Ovary (tissue), 9 donors: ENCODE measurements around the gene GSN. TPM values are rescaled to one million over a fixed set of nuclear protein-coding genes. Genes with fewer than 3 reads are reported as not detected.

Source experiments
- DNase-seq, 5 donors: peaks; one replicate each; pipeline ENCODE4 v3.0.0-alpha.2; 2019 to 2020
- H3K27ac ChIP-seq, 2 donors: fragments of 200-600 bp; one replicate each; pipeline versions ENCODE4 v1.5.1 to v1.8.0; 2019 to 2022
- H3K27me3 ChIP-seq: fragments of 200-600 bp; one replicate; pipeline ENCODE4 v1.8.0; 2022
- H3K36me3 ChIP-seq: fragments of 200-600 bp; sonication (generic); one replicate; pipeline ENCODE4 v1.5.1; 2019
- H3K4me1 ChIP-seq: one replicate; pipeline ENCODE4 v1.8.1; 2013; ENCODE audit warnings: mild to moderate bottlenecking, moderate library complexity; ENCODE audit not compliant: insufficient read depth
- H3K4me3 ChIP-seq: fragments of 200-600 bp; sonication (generic); one replicate; pipeline ENCODE4 v1.5.1; 2017
- H3K9me3 ChIP-seq, 2 donors: fragments of 200-600 bp in 1 of 2; sonication (generic) in 1 of 2; one replicate each; pipeline versions ENCODE4 v1.5.1 to v1.8.1; 2013 to 2019; ENCODE audit warnings: mild to moderate bottlenecking in 1 of 2, moderate library complexity in 1 of 2
- CTCF ChIP-seq, 3 donors: fragments of 450-650 bp in 2 of 3; fragments of 200-600 bp in 1 of 3; IDR thresholded peaks; one replicate each; pipeline versions ENCODE4 v1.5.1 to v1.8.0; 2016 to 2022; ENCODE audit warnings: antibody characterized with exemption in 3 of 3, mild to moderate bottlenecking in 1 of 3
- EP300 ChIP-seq: sonication (generic); formaldehyde crosslinking; IDR thresholded peaks from one replicate; pipeline ENCODE4 v1.6.1; 2017; ENCODE audit warnings: antibody characterized with exemption
- POLR2A ChIP-seq: fragments of 450-650 bp; IDR thresholded peaks from one replicate; pipeline ENCODE4 v1.6.1; 2017; ENCODE audit warnings: antibody characterized with exemption, mild to moderate bottlenecking, moderate library complexity
- WGBS, 3 donors: extraction: QIAGEN DNeasy Blood & Tissue Kit in 1 of 3; methylation state at CpG; one replicate each; pipeline versions ENCODE4 v1.1.5 to v1.1.7; 2013 to 2017; 5-methylcytosine and 5-hydroxymethylcytosine counted together
- intact Hi-C, 4 donors: fragments of 100-400 bp; cut with DNase I; formaldehyde crosslinking; loops; one replicate each; pipeline versions ENCODE4 v1.11.0 to v1.15.1; 2022 to 2023
- polyA plus RNA-seq, 2 donors: library from polyadenylated mRNA; stranded (reverse); fragments of 200-250 nt in 1 of 2; fragments of 350-450 nt in 1 of 2; fragmentation: Illumina TruSeq in 1 of 2; extraction: RNeasy Lipid Tissue Mini Kit (QIAGEN cat#74804) in 1 of 2; gene quantifications; one replicate each; pipeline ENCODE4 v1.2.3, GENCODE V29; 2013 to 2014
- total RNA-seq, 7 donors: library from RNA; depleted of rRNA in 2 of 7; stranded (reverse); fragments of >200 nt in 2 of 7; fragmentation: NEBNext Ultra II Directional in 3 of 7; extraction: Animal tissue kit (Norgen Biotek cat#: 25700) in 3 of 7; gene quantifications; one replicate each; pipeline versions ENCODE4 v1.1.0 to v1.2.4, GENCODE V29; 2016 to 2023
- donor health status: DM: no; HTN: no; CAD: no; lungs with moderate emphysema.
- donor health status: DM: no; HTN: no; CAD: no.
- donor health status: Bipolar disorder and iron deficiency.
- donor health status: DM: yes; HTN: yes; CAD: no.
- donor health status: DM: no; HTN: no; CAD: no.
- donor health status: DM: yes; HTN: yes; CAD: no.

GSN gene
- total and polyA plus RNA-seq, 9 donors = 188 to 706 (median 370) TPM

DNA sequence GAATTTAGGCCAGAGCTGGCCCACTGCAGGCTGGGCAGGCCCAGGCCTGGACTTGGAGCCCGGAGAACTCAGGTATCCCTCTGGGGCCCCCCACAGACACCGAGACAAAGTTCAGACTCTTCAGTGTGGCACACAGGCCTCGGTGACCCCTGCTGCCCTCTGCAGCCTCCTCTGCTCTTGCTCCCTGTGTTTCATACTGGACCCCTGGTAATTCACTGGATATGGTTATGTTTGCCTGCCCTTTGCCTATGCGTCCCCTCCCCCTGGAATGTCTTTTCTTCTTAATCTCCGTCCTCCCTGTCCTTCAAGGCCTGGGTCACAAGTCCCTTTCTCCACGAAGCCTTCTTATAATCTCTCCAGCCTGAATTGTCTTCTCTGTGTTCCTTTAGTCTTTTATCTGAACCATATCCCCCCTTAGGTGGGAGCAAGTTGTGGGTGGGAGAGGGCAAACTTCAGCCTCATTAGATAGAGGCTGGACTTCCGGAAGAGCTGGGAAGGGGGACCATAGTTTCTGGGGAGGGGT is 30.1 kb downstream of the GSN start:
- H3K4me1 ChIP-seq = peaks cover 38% of the 10 kb centered on the region
- TF ChIP-seq POLR2A (no peak), CTCF (IDR thresholded peaks at IDR 0.05) (no peak), EP300 (no peak)
- DNase-seq = peak in 1 of 5 donors; percentile 31
- no peaks in the 10 kb centered on the region for H3K36me3 ChIP-seq
- H3K9me3 ChIP-seq = no peaks in the 10 kb centered on the region
- intact Hi-C loops = no loop called here
- H3K27me3 ChIP-seq = no peaks in the 10 kb centered on the region
- WGBS, 3 donors = 70 to 72% (median 70%) methylated on average over 7 of the region's 7 CpGs
- H3K4me3 ChIP-seq = no peak overlapping the region
- peak overlapping the region; percentile 75 to 85 for H3K27ac ChIP-seq

GRCh38 chr9:121298689-121299466 is 30.9 kb downstream of the GSN start:
- H3K4me1 ChIP-seq = peaks cover 38% of the 10 kb centered on the region
- WGBS, 3 donors = 12 to 22% (median 15%) methylated on average over 13 of the region's 13 CpGs

DNA sequence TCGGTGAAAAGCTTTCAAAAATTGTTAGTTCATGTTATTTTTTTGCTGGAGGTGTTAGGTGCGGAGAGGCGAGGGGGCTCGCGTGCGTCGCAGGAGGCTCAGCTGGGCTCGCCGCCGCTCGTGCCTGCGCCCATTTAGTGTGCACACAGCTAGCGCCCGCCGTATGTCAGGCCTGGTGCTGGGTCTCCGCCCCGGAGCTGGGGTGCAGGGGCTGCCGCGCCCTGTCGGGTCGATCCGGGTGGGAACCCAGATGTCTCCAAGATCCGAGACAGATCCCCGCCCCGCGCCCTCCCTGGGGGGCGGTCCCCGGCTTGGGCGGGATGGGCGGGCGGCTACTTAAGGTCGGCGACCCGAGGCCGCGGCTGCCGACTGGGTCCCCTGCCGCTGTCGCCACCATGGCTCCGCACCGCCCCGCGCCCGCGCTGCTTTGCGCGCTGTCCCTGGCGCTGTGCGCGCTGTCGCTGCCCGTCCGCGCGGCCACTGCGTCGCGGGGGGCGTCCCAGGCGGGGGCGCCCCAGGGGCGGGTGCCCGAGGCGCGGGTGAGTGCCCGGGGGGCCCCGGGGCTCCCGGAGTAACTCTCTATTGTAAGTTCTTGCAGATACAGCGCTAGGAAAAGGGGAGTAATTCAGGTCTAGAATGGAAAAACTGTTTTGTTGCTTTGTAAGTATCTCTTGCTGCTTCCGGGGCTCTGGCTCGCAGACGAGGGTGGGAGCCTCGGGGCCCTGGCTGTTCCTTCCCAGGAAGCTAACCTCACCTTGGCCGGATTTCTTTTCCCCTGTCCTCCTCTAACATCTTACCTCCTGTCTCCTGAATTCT is 31.7 kb downstream of the GSN start:
- Histone ChIP-seq H3K4me3 (peak overlapping the region; percentile 56), H3K27ac (peak overlapping the region; percentile 75 to 85), H3K27me3 (no peaks in the 10 kb centered on the region), H3K36me3 (no peaks in the 10 kb centered on the region), H3K9me3 (no peaks in the 10 kb centered on the region), H3K4me1 (peaks cover 30% of the 10 kb centered on the region)
- DNase-seq = peak in 4 of 5 donors; percentile 61 to 71 (median 66)
- intact Hi-C loops = no loop called here
- 1 to 3% (median 1%) methylated on average over 38 to 74 of the region's 74 CpGs for WGBS, 3 donors
- TF ChIP-seq CTCF (IDR thresholded peaks at IDR 0.05) (no peak), EP300 (no peak), POLR2A (no peak)

More at GRCh38 chr9:121298689-121299466, 30.9 kb downstream of the GSN start:
- peak overlapping the region; percentile 75 to 85 for H3K27ac ChIP-seq
- H3K27me3 ChIP-seq = no peaks in the 10 kb centered on the region
- TF ChIP-seq POLR2A (peak; percentile 22), EP300 (peak; percentile 40), CTCF (IDR thresholded peaks at IDR 0.05) (no peak)
- no peaks in the 10 kb centered on the region for H3K9me3 ChIP-seq
- intact Hi-C loops = no loop called here
- DNase-seq = peak in 3 of 5 donors; percentile 62 to 68 (median 67)
- no peaks in the 10 kb centered on the region for H3K36me3 ChIP-seq
- peak overlapping the region; percentile 56 for H3K4me3 ChIP-seq

- Histone ChIP-seq H3K4me1 (peaks cover 25% of the 10 kb centered on the region), H3K27me3 (no peaks in the 10 kb centered on the region), H3K27ac (peak overlapping the region; percentile 75 to 85), H3K36me3 (no peaks in the 10 kb centered on the region), H3K9me3 (no peaks in the 10 kb centered on the region), H3K4me3 (peak overlapping the region; percentile 56)
- TF ChIP-seq POLR2A (no peak), CTCF (IDR thresholded peaks at IDR 0.05) (no peak), EP300 (no peak)
- intact Hi-C loops = no loop called here
- WGBS, 3 donors = 54 to 61% (median 54%) methylated on average over 13 of the region's 13 CpGs
- peak in 2 of 5 donors; percentile 26 to 31 for DNase-seq
Observed at GRCh38 chr9:121300283-121301119, 32.5 kb downstream of the GSN start.
